ENCODE data around the gene CADPS.

GRCh38 chr3:62586356-62586755 is 288.9 kb downstream of the CADPS start:
- no peak for TF ChIP-seq CTCF (conservative IDR thresholded peaks at IDR 0.05; ENCODE audit: low read depth, low read length)
- no peak for TF ChIP-seq EZH2 (IDR thresholded peaks at IDR 0.05; ENCODE audit: borderline replicate concordance, low read depth, low read length, poor library complexity, severe bottlenecking)

Data from A673 (cell line).